BLaER1 (cell line): ENCODE results near the gene SLC35A2.
"Not testable (repeated sequence)": the region's sequence is repeated elsewhere in the genome, so short reads cannot be mapped to it uniquely, and the experiment has no call there.

Experiments
- H3K27ac ChIP-seq: shearing (Covaris generic); formaldehyde crosslinking; 2 replicates; pipeline ENCODE4 v1.8.1; 2022
- H3K27me3 ChIP-seq: shearing (Covaris generic); formaldehyde crosslinking; 2 replicates; pipeline ENCODE4 v1.8.1; 2022
- H3K36me3 ChIP-seq: shearing (Covaris generic); formaldehyde crosslinking; 2 replicates; pipeline ENCODE4 v1.8.1; 2022
- H3K4me1 ChIP-seq: shearing (Covaris generic); formaldehyde crosslinking; 2 replicates; pipeline ENCODE4 v1.8.1; 2022
- H3K4me2 ChIP-seq: shearing (Covaris generic); formaldehyde crosslinking; 2 replicates; pipeline ENCODE4 v1.8.1; 2022
- H3K4me3 ChIP-seq: shearing (Covaris generic); formaldehyde crosslinking; 2 replicates; pipeline ENCODE4 v1.8.1; 2022
- H3K9ac ChIP-seq: shearing (Covaris generic); formaldehyde crosslinking; 2 replicates; pipeline ENCODE4 v1.8.1; 2022
- H3K9me3 ChIP-seq: shearing (Covaris generic); formaldehyde crosslinking; 2 replicates; pipeline ENCODE4 v1.8.1; 2022
- H4K20me1 ChIP-seq: shearing (Covaris generic); formaldehyde crosslinking; 2 replicates; pipeline ENCODE4 v1.8.1; 2022
- Cebpa-rat ChIP-seq: shearing (Covaris generic); IDR thresholded peaks from 2 replicates; pipeline ENCODE4 v1.8.1; 2022

The SLC35A2 gene

GRCh38 chrX:48864210-48864609 is 47.2 kb downstream of the SLC35A2 start:
- H3K4me1 ChIP-seq, result no peaks in the 10 kb centered on the region
- no peak overlapping the region for H3K4me2 ChIP-seq
- no peaks in the 10 kb centered on the region for H3K36me3 ChIP-seq
- peaks cover 43% of the 10 kb centered on the region for H3K27me3 ChIP-seq
- peaks cover 4% of the 10 kb centered on the region; the same call in 1 of the 2 replicates for H3K9me3 ChIP-seq
- no peak overlapping the region for H3K4me3 ChIP-seq
- no peak overlapping the region for H3K9ac ChIP-seq
- no peak for TF ChIP-seq Cebpa-rat
- no peak overlapping the region for H3K27ac ChIP-seq
- H4K20me1 ChIP-seq, result no peaks in the 10 kb centered on the region

GRCh38 chrX:48854898-48855297 is 56.5 kb downstream of the SLC35A2 start:
- Histone ChIP-seq H3K9me3 (peaks cover 10% of the 10 kb centered on the region), H3K4me2 (no peak overlapping the region), H3K36me3 (no peaks in the 10 kb centered on the region), H4K20me1 (no peaks in the 10 kb centered on the region), H3K9ac (no peak overlapping the region), H3K27me3 (peaks cover 22% of the 10 kb centered on the region; the same call in 1 of the 2 replicates), H3K27ac (no peak overlapping the region), H3K4me1 (no peaks in the 10 kb centered on the region), H3K4me3 (no peak overlapping the region)
- no peak for TF ChIP-seq Cebpa-rat

- H4K20me1 ChIP-seq, H3K27ac ChIP-seq, H3K4me3 ChIP-seq, H3K9ac ChIP-seq, H3K4me1 ChIP-seq, H3K36me3 ChIP-seq, H3K4me2 ChIP-seq: not testable (repeated sequence)
- peaks cover 25% of the 10 kb centered on the region; the same call in 1 of the 2 replicates for H3K27me3 ChIP-seq
- peaks cover 10% of the 10 kb centered on the region for H3K9me3 ChIP-seq
These were observed 57.2 kb downstream of the SLC35A2 start for GRCh38 chrX:48854121-48854804.

GRCh38 chrX:48853494-48853893 is 58.0 kb downstream of the SLC35A2 start:
- Histone ChIP-seq H3K27me3 (peaks cover 25% of the 10 kb centered on the region; the same call in 1 of the 2 replicates), H3K9me3 (peaks cover 10% of the 10 kb centered on the region), H3K4me1 (peaks cover 11% of the 10 kb centered on the region)
- not testable (repeated sequence) for H3K36me3 ChIP-seq, H3K4me2 ChIP-seq, H3K9ac ChIP-seq, H3K4me3 ChIP-seq, H4K20me1 ChIP-seq, H3K27ac ChIP-seq
